Esophagus (tissue), 2 donors: Measurements from ENCODE around the gene PSG11. TPM values are rescaled to one million over a fixed set of nuclear protein-coding genes. Genes with fewer than 3 reads are reported as not detected.
"Not testable (repeated sequence)": the region's sequence is repeated elsewhere in the genome, so short reads cannot be mapped to it uniquely, and the experiment has no call there.

Experiments
- H3K27ac ChIP-seq, 2 donors: one replicate each; pipeline ENCODE4 v1.5.1; 2013; ENCODE audit warnings: low read depth in 2 of 2, mild to moderate bottlenecking in 2 of 2, inconsistent platforms in 1 of 2, low read length in 1 of 2, moderate library complexity in 1 of 2
- H3K27me3 ChIP-seq, 2 donors: one replicate each; pipeline ENCODE4 v1.6.1; 2013; ENCODE audit warnings: low read length in 2 of 2, control low read depth in 1 of 2, mild to moderate bottlenecking in 1 of 2; ENCODE audit not compliant: insufficient read depth in 2 of 2, control insufficient read depth in 1 of 2
- H3K36me3 ChIP-seq, 2 donors: one replicate each; pipeline ENCODE4 v1.6.1; 2013; ENCODE audit warnings: low read length in 1 of 2; ENCODE audit not compliant: control insufficient read depth in 2 of 2, insufficient read depth in 2 of 2
- H3K4me1 ChIP-seq, 2 donors: one replicate each; pipeline ENCODE4 v1.6.1; 2013; ENCODE audit warnings: low read length in 1 of 2; ENCODE audit not compliant: control insufficient read depth in 2 of 2, insufficient read depth in 2 of 2
- H3K4me3 ChIP-seq, 2 donors: one replicate each; pipeline ENCODE4 v1.5.1; 2013; ENCODE audit warnings: low read length in 2 of 2, mild to moderate bottlenecking in 2 of 2, low read depth in 1 of 2, moderate library complexity in 1 of 2
- H3K9me3 ChIP-seq, 2 donors: one replicate each; pipeline ENCODE4 v1.6.1; 2013; ENCODE audit warnings: mild to moderate bottlenecking in 2 of 2, low read depth in 1 of 2, low read length in 1 of 2, moderate library complexity in 1 of 2; ENCODE audit not compliant: control insufficient read depth in 2 of 2, insufficient read depth in 1 of 2
- WGBS, 2 donors: extraction: QIAGEN DNeasy Blood & Tissue Kit; methylation state at CpG; one replicate each; pipeline ENCODE4 v1.1.7; 2013; 5-methylcytosine and 5-hydroxymethylcytosine counted together
- polyA plus RNA-seq, 2 donors: library from polyadenylated mRNA; stranded (reverse); fragments of 200-250 nt; gene quantifications; one replicate each; pipeline ENCODE4 v1.2.3, GENCODE V29; 2013
- donor health status: healthy with polysubstance abuse.
- donor health status: Bipolar disorder and iron deficiency.

Gene PSG11
- polyA plus RNA-seq, 2 donors = not detected

- no peaks in the 10 kb centered on the region for H3K9me3 ChIP-seq
- 69 to 77% methylated on average over 4 of the region's 4 CpGs for WGBS, 2 donors
- no peak overlapping the region for H3K4me3 ChIP-seq
- no peaks in the 10 kb centered on the region for H3K4me1 ChIP-seq
- no peak overlapping the region for H3K27ac ChIP-seq
- H3K27me3 ChIP-seq = no peaks in the 10 kb centered on the region
- H3K36me3 ChIP-seq = no peaks in the 10 kb centered on the region
These were observed 2.6 kb upstream of the PSG11 start for GRCh38 chr19:43028866-43029265.

- 62 to 63% methylated on average over 7 to 10 of the region's 10 CpGs for WGBS, 2 donors
- H3K4me3 ChIP-seq, H3K27ac ChIP-seq, H3K9me3 ChIP-seq, H3K27me3 ChIP-seq, H3K36me3 ChIP-seq, H3K4me1 ChIP-seq: not testable (repeated sequence)
These were observed 1.7 kb upstream of the PSG11 start for GRCh38 chr19:43027985-43028384.

- not testable (repeated sequence) for H3K4me3 ChIP-seq, H3K27ac ChIP-seq, H3K27me3 ChIP-seq, H3K9me3 ChIP-seq, H3K4me1 ChIP-seq, H3K36me3 ChIP-seq
- WGBS, 2 donors = 88 to 89% methylated on average over 8 of the region's 8 CpGs
These were observed 792 bp upstream of the PSG11 start for GRCh38 chr19:43027061-43027460.

- H3K9me3 ChIP-seq, H3K4me1 ChIP-seq, H3K27ac ChIP-seq, H3K36me3 ChIP-seq, H3K27me3 ChIP-seq, H3K4me3 ChIP-seq: not testable (repeated sequence)
- WGBS, 2 donors = 31 to 46% methylated on average over 4 of the region's 4 CpGs
These were observed 4.2 kb downstream of the PSG11 start for GRCh38 chr19:43022098-43022497.

GRCh38 chr19:43021629-43022028 is 4.6 kb downstream of the PSG11 start:
- not testable (repeated sequence) for H3K4me3 ChIP-seq, H3K9me3 ChIP-seq, H3K27me3 ChIP-seq, H3K36me3 ChIP-seq, H3K4me1 ChIP-seq
- 50 to 51% methylated on average over 4 of the region's 4 CpGs for WGBS, 2 donors
- peak overlapping the region in 1 of 2 donors; percentile 13 for H3K27ac ChIP-seq

- not testable (repeated sequence) for H3K4me3 ChIP-seq, H3K36me3 ChIP-seq, H3K27me3 ChIP-seq, H3K27ac ChIP-seq, H3K4me1 ChIP-seq, H3K9me3 ChIP-seq
These were observed 6.7 kb downstream of the PSG11 start for GRCh38 chr19:43019588-43019987.

- H3K27me3 ChIP-seq, H3K27ac ChIP-seq, H3K9me3 ChIP-seq, H3K4me1 ChIP-seq, H3K36me3 ChIP-seq, H3K4me3 ChIP-seq: not testable (repeated sequence)
- 62 to 74% methylated on average over 4 of the region's 4 CpGs for WGBS, 2 donors
These were observed 20.4 kb downstream of the PSG11 start for GRCh38 chr19:43005841-43006240.

- 51 to 67% methylated on average over 4 of the region's 4 CpGs for WGBS, 2 donors
- not testable (repeated sequence) for H3K4me3 ChIP-seq, H3K27me3 ChIP-seq, H3K4me1 ChIP-seq, H3K36me3 ChIP-seq, H3K9me3 ChIP-seq, H3K27ac ChIP-seq
These were observed 21.4 kb downstream of the PSG11 start for GRCh38 chr19:43004846-43005245.

- H3K27ac ChIP-seq, H3K27me3 ChIP-seq, H3K4me1 ChIP-seq, H3K36me3 ChIP-seq, H3K9me3 ChIP-seq, H3K4me3 ChIP-seq: not testable (repeated sequence)
- WGBS, 2 donors = 37 to 68% methylated on average over 1 of the region's 1 CpG
These were observed 22.6 kb downstream of the PSG11 start for GRCh38 chr19:43003634-43004033.

- not testable (repeated sequence) for H3K27ac ChIP-seq, H3K9me3 ChIP-seq, H3K4me1 ChIP-seq, H3K36me3 ChIP-seq, H3K27me3 ChIP-seq, H3K4me3 ChIP-seq
- WGBS, 2 donors = 40 to 49% methylated on average over 2 of the region's 2 CpGs
These were observed 23.3 kb downstream of the PSG11 start for GRCh38 chr19:43002948-43003347.
